B cell (primary cell): ENCODE data around the gene SLC9A9. TPM values are rescaled to one million over a fixed set of nuclear protein-coding genes. Genes with fewer than 3 reads are reported as not detected.

Source experiments
- ATAC-seq: fragments of 200-7000 bp; cut with Tn5 transposase; one replicate; pipeline ENCODE4 v1.10.0; 2021; ENCODE audit warnings: low read depth, mild to moderate bottlenecking, moderate number of reproducible peaks, moderate library complexity
- CTCF ChIA-PET: fragments of 350-600 bp; sonication (Branson Sonifier 250); formaldehyde crosslinking; loops from one replicate; lab custom pipeline; 2021; ENCODE audit warnings: antibody characterized with exemption, inconsistent platforms; lab: Charles Lee
- POLR2A ChIA-PET: fragments of 350-600 bp; sonication (Branson Sonifier 250); formaldehyde crosslinking; loops from one replicate; lab custom pipeline; 2021; ENCODE audit warnings: antibody characterized with exemption; lab: Charles Lee
- DNase-seq: peaks from one replicate; pipeline ENCODE4 v3.0.0; 2013
- H2AFZ ChIP-seq: 2 replicates; pipeline ENCODE4 v1.6.1; 2012; ENCODE audit warnings: mild to moderate bottlenecking, low read depth, low read length; ENCODE audit not compliant: insufficient read depth, poor library complexity, severe bottlenecking
- H3K27ac ChIP-seq, 2 donors: 1 replicate in 1 of 2; 2 replicates in 1 of 2; pipeline ENCODE4 v1.5.1; 2012 to 2013; ENCODE audit warnings: low read length in 2 of 2, mild to moderate bottlenecking in 2 of 2, moderate library complexity in 1 of 2
- H3K27me3 ChIP-seq, 4 experiments: fragments of 200-600 bp in 1 of 4; sonication (generic) in 1 of 4; replicated peaks in 1 of 4; 1 replicate in 2 of 4; 2 replicates in 2 of 4; pipeline versions ENCODE4 v1.6.1 to v1.7.0; 2013 to 2016; ENCODE audit warnings: low read length in 3 of 4, mild to moderate bottlenecking in 2 of 4, mixed read lengths in 1 of 4, moderate library complexity in 1 of 4; ENCODE audit not compliant: insufficient read depth in 4 of 4, control insufficient read depth in 3 of 4; ENCODE audit errors: control extremely low read depth in 1 of 4
- H3K36me3 ChIP-seq, 2 experiments: replicated peaks in 1 of 2; 1 replicate in 1 of 2; 2 replicates in 1 of 2; pipeline versions ENCODE4 v1.6.1 to v1.7.1; 2013; ENCODE audit warnings: low read length in 1 of 2; ENCODE audit not compliant: insufficient read depth in 2 of 2, control insufficient read depth in 1 of 2; ENCODE audit errors: control extremely low read depth in 1 of 2, extremely low read depth in 1 of 2
- H3K4me1 ChIP-seq, 2 donors: fragments of 200-600 bp in 1 of 2; sonication (generic) in 1 of 2; 1 replicate in 1 of 2; 2 replicates in 1 of 2; pipeline versions ENCODE4 v1.5.1 to v1.6.1; 2013 to 2017; ENCODE audit warnings: low read length in 2 of 2; ENCODE audit not compliant: control insufficient read depth in 2 of 2, insufficient read depth in 2 of 2
- H3K4me2 ChIP-seq: replicated peaks from 2 replicates; pipeline ENCODE3; 2012; ENCODE audit warnings: mild to moderate bottlenecking, low read depth, low read length; ENCODE audit not compliant: poor library complexity, severe bottlenecking
- H3K4me3 ChIP-seq, 5 experiments: fragments of 200-600 bp in 1 of 5; sonication (generic) in 1 of 5; 1 replicate in 3 of 5; 2 replicates in 2 of 5; pipeline versions ENCODE4 v1.5.1 to v1.7.0; 2011 to 2016; ENCODE audit warnings: low read length in 4 of 5, mild to moderate bottlenecking in 4 of 5, low read depth in 2 of 5, control low read depth in 1 of 5, moderate library complexity in 1 of 5; ENCODE audit not compliant: insufficient read depth in 1 of 5; ENCODE audit errors: control extremely low read depth in 1 of 5, extremely low read depth in 1 of 5
- H3K79me2 ChIP-seq: fragments of 200-600 bp; sonication (generic); one replicate; pipeline ENCODE4 v1.6.0; 2016; ENCODE audit warnings: low read length; ENCODE audit not compliant: control insufficient read depth, insufficient read depth
- H3K9ac ChIP-seq: fragments of 200-600 bp; sonication (generic); 2 replicates; pipeline ENCODE4 v1.6.1; 2017; ENCODE audit warnings: mild to moderate bottlenecking, low read length, moderate library complexity
- H3K9me3 ChIP-seq, 3 donors: one replicate each; pipeline versions ENCODE4 v1.6.1 to v1.7.1; 2013; ENCODE audit warnings: low read length in 2 of 3; ENCODE audit not compliant: control insufficient read depth in 2 of 3, insufficient read depth in 1 of 3; ENCODE audit errors: control extremely low read depth in 1 of 3
- H4K20me1 ChIP-seq: 2 replicates; pipeline ENCODE4 v1.6.0; 2012; ENCODE audit warnings: mild to moderate bottlenecking, low read length; ENCODE audit not compliant: insufficient read depth, control insufficient read depth, poor library complexity, severe bottlenecking
- H3K27ac Mint-ChIP-seq: one replicate; pipeline ENCODE4 v1.8.0; 2021; ENCODE audit warnings: mixed read lengths
- H3K27me3 Mint-ChIP-seq: one replicate; pipeline ENCODE4 v1.8.0; 2021; ENCODE audit warnings: mixed read lengths
- H3K4me1 Mint-ChIP-seq: one replicate; pipeline ENCODE4 v1.8.0; 2021; ENCODE audit warnings: mixed read lengths
- H3K4me3 Mint-ChIP-seq: one replicate; pipeline ENCODE4 v1.8.0; 2021; ENCODE audit warnings: mixed read lengths
- H3K9me3 Mint-ChIP-seq: one replicate; pipeline ENCODE4 v1.8.0; 2022; ENCODE audit warnings: mixed read lengths; ENCODE audit not compliant: insufficient read depth
- CTCF ChIP-seq: fragments of 200-600 bp; IDR thresholded peaks from one replicate; pipeline ENCODE4 v1.8.0; 2022; ENCODE audit warnings: antibody characterized with exemption, mild to moderate bottlenecking
- EZH2 ChIP-seq: IDR thresholded peaks from 2 replicates; pipeline ENCODE4 v1.6.1; 2012; ENCODE audit warnings: borderline replicate concordance, low read depth, mild to moderate bottlenecking, moderate library complexity, low read length; ENCODE audit not compliant: insufficient read depth, poor library complexity, severe bottlenecking
- WGBS: methylation state at CpG from one replicate; pipeline ENCODE4 v1.1.5; 2013; ENCODE audit warnings: missing lambda C conversion rate; ENCODE audit not compliant: insufficient coverage; 5-methylcytosine and 5-hydroxymethylcytosine counted together
- intact Hi-C: fragments of 100-400 bp; cut with micrococcal nuclease; formaldehyde crosslinking; loops from one replicate; pipeline ENCODE4 v1.10.0; 2022
- polyA plus RNA-seq: library from polyadenylated mRNA; depleted of rRNA; stranded (reverse); fragments of >200 nt; gene quantifications from 2 replicates; pipeline ENCODE4 v1.2.3, GENCODE V29; 2012
- total RNA-seq, 2 donors: library from RNA; stranded (reverse); fragments of 120-200 nt in 1 of 2; gene quantifications; 1 replicate in 1 of 2; 2 replicates in 1 of 2; pipeline versions ENCODE4 v1.2.3 to v1.2.4, GENCODE V29; 2013 to 2022

SLC9A9 gene
- total and polyA plus RNA-seq, 2 donors (not counting 1 experiment from before 2014, with no cell fraction given), result 7.7 to 17.3 TPM

- H3K4me1 ChIP-seq, result no peaks in the 10 kb centered on the region
- no peak for ATAC-seq
- POLR2A ChIA-PET, result no interaction called here
- CTCF ChIA-PET, result no interaction called here
- intact Hi-C loops, result no loop called here
- no peak for DNase-seq
- no peak overlapping the region for H2AFZ ChIP-seq
- H3K36me3 ChIP-seq, result no peaks in the 10 kb centered on the region
- no peaks in the 10 kb centered on the region for H4K20me1 ChIP-seq
- H3K9ac ChIP-seq, result no peak overlapping the region
- H3K79me2 ChIP-seq, result no peaks in the 10 kb centered on the region
- no peak overlapping the region for H3K4me2 ChIP-seq
- WGBS, result 100% methylated on average over 4 of the region's 4 CpGs
- H3K27me3 ChIP-seq, result no peaks in the 10 kb centered on the region
- Mint-ChIP-seq H3K4me3 (no peak overlapping the region), H3K27ac (no peak overlapping the region), H3K4me1 (no peaks in the 10 kb centered on the region), H3K27me3 (no peaks in the 10 kb centered on the region), H3K9me3 (no peaks in the 10 kb centered on the region)
- no peak overlapping the region for H3K4me3 ChIP-seq
- H3K9me3 ChIP-seq, result no peaks in the 10 kb centered on the region
- TF ChIP-seq EZH2 (no peak), CTCF (no peak)
- H3K27ac ChIP-seq, result no peak overlapping the region
Observed at GRCh38 chr3:143503325-143503885, 344.9 kb downstream of the SLC9A9 start.

GRCh38 chr3:143502081-143502480, 346.2 kb downstream of the SLC9A9 start:
- Histone ChIP-seq H3K27me3 (no peaks in the 10 kb centered on the region), H3K9me3 (no peaks in the 10 kb centered on the region), H4K20me1 (no peaks in the 10 kb centered on the region), H3K27ac (no peak overlapping the region), H2AFZ (no peak overlapping the region), H3K4me3 (no peak overlapping the region), H3K36me3 (no peaks in the 10 kb centered on the region), H3K9ac (no peak overlapping the region), H3K4me2 (no peak overlapping the region), H3K79me2 (no peaks in the 10 kb centered on the region), H3K4me1 (no peaks in the 10 kb centered on the region)
- ChIA-PET CTCF (no interaction called here), POLR2A (no interaction called here)
- Mint-ChIP-seq H3K27me3 (no peaks in the 10 kb centered on the region), H3K4me1 (no peaks in the 10 kb centered on the region), H3K4me3 (no peak overlapping the region), H3K9me3 (no peaks in the 10 kb centered on the region), H3K27ac (no peak overlapping the region)
- no CpG with 5 or more reads among the region's 3 CpGs for WGBS
- no peak for DNase-seq
- no peak for ATAC-seq
- intact Hi-C loops, result no loop called here
- TF ChIP-seq CTCF (no peak), EZH2 (no peak)
